GM19239 (cell line): ENCODE results near the gene ARFRP1.

Experiments
- DNase-seq: peaks from one replicate; pipeline ENCODE4 v3.0.0; 2011; ENCODE audit warnings: low spot score; ENCODE audit not compliant: insufficient read length
- FAIRE-seq: peaks from 2 replicates; lab custom pipeline; 2011; peaks lifted over from hg19 to GRCh38; lab: Jason Lieb, UNC

The ARFRP1 gene

GRCh38 chr20:63744158-63744557 lies 36.4 kb upstream of the ARFRP1 start:
- FAIRE-seq (no peak), DNase-seq (no peak)

GRCh38 chr20:63743210-63743970 lies 35.6 kb upstream of the ARFRP1 start:
- DNase-seq (no peak), FAIRE-seq (no peak)

- no peak for FAIRE-seq
- no peak for DNase-seq
These were observed 34.7 kb upstream of the ARFRP1 start for GRCh38 chr20:63742381-63743024.

- DNase-seq (no peak), FAIRE-seq (no peak)
These were observed 34.1 kb upstream of the ARFRP1 start for GRCh38 chr20:63741676-63742380.

GRCh38 chr20:63741354-63741675 lies 33.5 kb upstream of the ARFRP1 start:
- FAIRE-seq (no peak), DNase-seq (no peak)

- DNase-seq = peak; percentile 91
- FAIRE-seq = peak; percentile 85
These were observed 33.0 kb upstream of the ARFRP1 start for GRCh38 chr20:63740627-63741353.

GRCh38 chr20:63740070-63740626 lies 32.4 kb upstream of the ARFRP1 start:
- DNase-seq = peak; percentile 74
- FAIRE-seq = peak; percentile 14

GRCh38 chr20:63739130-63740069 lies 31.6 kb upstream of the ARFRP1 start, which contains the start of gene SLC2A4RG:
SLC2A4RG (plus strand) TSS chr20:63739776; CDS start chr20:63739913, 137 bp downstream.
- DNase-seq = peak; percentile 98
- no peak for FAIRE-seq

GRCh38 chr20:63738687-63739129 lies 30.9 kb upstream of the ARFRP1 start:
- no peak for FAIRE-seq
- DNase-seq = no peak

- no peak for DNase-seq
- peak; percentile 42 for FAIRE-seq
These were observed 30.3 kb upstream of the ARFRP1 start for GRCh38 chr20:63737945-63738686.

- FAIRE-seq (no peak), DNase-seq (no peak)
These were observed 29.8 kb upstream of the ARFRP1 start for GRCh38 chr20:63737695-63737944.

- peak; percentile 82 for FAIRE-seq
- no peak for DNase-seq
These were observed 29.3 kb upstream of the ARFRP1 start for GRCh38 chr20:63736893-63737694.

GRCh38 chr20:63735859-63736718 lies 28.3 kb upstream of the ARFRP1 start, which contains the start of gene LIME1:
LIME1 (plus strand) TSS chr20:63736664; CDS start chr20:63737550, 886 bp downstream.
- FAIRE-seq (peak; percentile 90), DNase-seq (peak; percentile 70)

GRCh38 chr20:63734946-63735858 lies 27.4 kb upstream of the ARFRP1 start:
- FAIRE-seq (no peak), DNase-seq (no peak)

- DNase-seq = no peak
- FAIRE-seq = no peak
These were observed 26.6 kb upstream of the ARFRP1 start for GRCh38 chr20:63734111-63734945.
